Rectal smooth muscle tissue (tissue), 1 donor: ENCODE results near the gene MED9.

Experiments used
- H3K27ac ChIP-seq: one replicate; pipeline ENCODE4 v1.7.0; 2013; ENCODE audit warnings: low read depth, low read length, inconsistent platforms
- H3K27me3 ChIP-seq: one replicate; pipeline ENCODE4 v1.7.0; 2013; ENCODE audit warnings: low read length; ENCODE audit not compliant: control insufficient read depth, insufficient read depth
- H3K36me3 ChIP-seq: one replicate; pipeline ENCODE4 v1.7.0; 2013; ENCODE audit warnings: low read length; ENCODE audit not compliant: control insufficient read depth, insufficient read depth
- H3K4me1 ChIP-seq: one replicate; pipeline ENCODE4 v1.7.0; 2013; ENCODE audit warnings: low read length; ENCODE audit not compliant: control insufficient read depth, insufficient read depth
- H3K4me3 ChIP-seq: one replicate; pipeline ENCODE4 v1.7.0; 2013; ENCODE audit warnings: low read length
- H3K9ac ChIP-seq: one replicate; pipeline ENCODE4 v1.7.0; 2013; ENCODE audit warnings: low read length

The MED9 gene

DNA sequence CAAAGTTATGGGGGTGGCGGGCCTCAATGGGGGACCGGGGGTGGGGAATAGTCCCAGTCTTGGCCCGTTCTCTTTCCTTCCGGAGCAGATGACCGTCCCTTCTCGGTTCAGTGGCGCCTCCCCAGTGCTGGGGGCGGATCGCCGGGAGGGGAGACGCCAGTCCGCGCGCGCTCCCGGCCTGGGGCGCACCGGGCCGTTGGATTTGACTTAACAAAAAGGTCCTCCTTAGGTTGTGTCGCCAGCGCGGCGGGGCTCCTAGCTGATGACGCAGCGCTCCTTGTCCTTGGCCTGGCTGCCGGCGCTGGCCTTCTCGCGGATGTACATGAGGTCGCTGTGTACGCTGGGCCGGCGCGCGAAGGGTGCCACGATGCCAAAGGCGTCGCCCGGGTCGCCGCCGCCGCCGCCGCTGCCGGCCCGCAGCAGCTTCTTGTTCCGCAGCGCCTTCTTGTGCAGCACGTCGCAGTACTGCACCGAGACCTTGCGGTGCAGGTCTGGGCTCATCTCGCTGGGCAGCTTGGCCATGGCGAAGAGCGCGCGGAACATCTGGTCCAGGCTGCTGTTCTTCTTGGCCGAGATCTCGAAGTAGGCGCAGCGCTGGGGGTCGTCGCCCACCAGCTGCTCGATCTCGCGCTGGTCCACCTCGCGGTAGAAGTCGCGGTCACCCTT lies 18.2 kb downstream of the MED9 start:
- peak overlapping the region; percentile 75 for H3K4me3 ChIP-seq
- H3K4me1 ChIP-seq = no peaks in the 10 kb centered on the region
- no peak overlapping the region for H3K27ac ChIP-seq
- H3K27me3 ChIP-seq = no peaks in the 10 kb centered on the region
- H3K36me3 ChIP-seq = peaks cover 8% of the 10 kb centered on the region
- no peak overlapping the region for H3K9ac ChIP-seq

GRCh38 chr17:17495536-17496188 lies 18.9 kb downstream of the MED9 start:
- H3K4me1 ChIP-seq = no peaks in the 10 kb centered on the region
- no peak overlapping the region for H3K27ac ChIP-seq
- H3K4me3 ChIP-seq = peak overlapping the region; percentile 75
- no peaks in the 10 kb centered on the region for H3K27me3 ChIP-seq
- H3K9ac ChIP-seq = no peak overlapping the region
- peaks cover 8% of the 10 kb centered on the region for H3K36me3 ChIP-seq

GRCh38 chr17:17496189-17497064 lies 19.6 kb downstream of the MED9 start, which contains the start of gene RASD1:
Gene RASD1, minus strand, starts transcription at chr17:17496395. Its CDS starts 214 bp downstream, at chr17:17496181.
- peaks cover 5% of the 10 kb centered on the region for H3K36me3 ChIP-seq
- peak within 1 kb of the TSS; percentile 75 for H3K4me3 ChIP-seq
- H3K9ac ChIP-seq = no peak within 1 kb of the TSS
- H3K27ac ChIP-seq = peak within 1 kb of the TSS; percentile 64
- H3K4me1 ChIP-seq = no peaks in the 10 kb centered on the region
- H3K27me3 ChIP-seq = no peaks in the 10 kb centered on the region

DNA sequence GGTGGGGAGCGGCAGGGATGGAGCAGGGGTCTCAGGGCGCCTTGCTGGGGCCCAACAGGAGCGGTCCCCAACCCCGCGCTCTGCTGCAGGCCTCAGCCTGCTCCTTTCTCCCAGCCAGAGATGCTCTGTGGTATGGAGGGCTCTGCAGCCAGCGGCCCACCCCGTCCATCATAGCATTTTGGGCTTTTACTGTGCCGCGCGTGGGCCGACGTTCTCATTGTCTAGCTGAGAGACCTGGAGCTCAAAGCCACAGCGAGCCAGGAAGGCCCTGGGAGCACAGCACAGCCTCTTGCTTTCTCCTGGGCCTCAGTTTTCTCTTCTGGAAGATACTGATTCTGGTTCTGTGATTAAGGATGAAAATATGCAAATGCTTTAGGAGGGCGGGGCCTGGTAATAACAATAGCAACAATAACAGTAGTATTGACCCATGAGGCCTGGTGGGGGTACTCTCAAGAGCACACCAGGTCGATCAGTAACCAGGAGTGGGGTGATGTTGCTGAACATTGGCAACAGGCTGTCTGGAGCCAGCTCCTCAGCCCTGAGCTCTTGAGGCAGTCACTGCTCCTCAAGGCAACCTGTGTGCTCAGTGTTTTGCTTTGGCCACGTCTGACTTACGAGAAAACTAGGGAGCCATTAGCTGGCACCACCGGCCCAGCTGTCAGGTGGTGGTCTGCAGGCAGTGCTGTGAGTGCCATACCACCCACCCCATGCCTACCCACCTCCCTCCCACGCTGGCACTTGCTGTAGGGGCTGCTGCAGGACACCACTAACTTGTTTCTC lies 20.5 kb downstream of the MED9 start:
- Histone ChIP-seq H3K36me3 (no peaks in the 10 kb centered on the region), H3K4me3 (no peak overlapping the region), H3K27ac (peak overlapping the region; percentile 64), H3K9ac (no peak overlapping the region), H3K27me3 (no peaks in the 10 kb centered on the region), H3K4me1 (no peaks in the 10 kb centered on the region)

DNA sequence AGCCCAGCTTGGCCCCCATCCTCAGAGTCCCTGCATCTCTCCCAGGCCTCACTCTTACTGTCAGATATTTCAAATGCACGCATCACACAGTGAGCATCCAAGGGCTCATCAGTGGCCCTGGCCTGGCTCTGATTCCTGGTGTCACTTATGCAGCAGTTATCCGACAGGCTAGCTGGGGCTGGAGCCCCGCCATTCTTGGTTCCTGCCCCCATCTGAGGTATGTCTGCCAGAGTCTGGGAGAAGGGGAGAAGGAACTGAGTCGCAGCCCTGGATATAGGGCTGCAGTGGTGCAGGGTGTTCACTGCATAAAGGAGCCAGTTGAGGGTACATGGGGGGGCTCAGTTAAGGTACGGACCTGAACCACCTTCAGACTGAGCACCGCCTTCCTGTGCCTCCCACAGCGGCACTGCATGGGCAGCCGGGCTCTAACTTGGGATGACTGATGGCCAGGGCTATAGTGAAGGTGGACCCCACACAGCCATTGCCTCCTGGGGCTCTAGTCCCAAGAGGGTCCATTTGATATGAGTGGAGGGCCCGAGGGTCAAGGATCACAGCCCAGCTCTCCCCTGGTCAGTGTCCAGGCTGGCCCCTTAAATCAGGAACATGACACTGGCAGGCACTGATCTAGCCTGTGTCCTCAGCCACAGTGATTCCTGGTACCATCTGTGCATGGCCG lies 21.2 kb downstream of the MED9 start:
- Histone ChIP-seq H3K27me3 (no peaks in the 10 kb centered on the region), H3K9ac (no peak overlapping the region), H3K4me1 (no peaks in the 10 kb centered on the region), H3K36me3 (no peaks in the 10 kb centered on the region), H3K27ac (no peak overlapping the region), H3K4me3 (no peak overlapping the region)

DNA sequence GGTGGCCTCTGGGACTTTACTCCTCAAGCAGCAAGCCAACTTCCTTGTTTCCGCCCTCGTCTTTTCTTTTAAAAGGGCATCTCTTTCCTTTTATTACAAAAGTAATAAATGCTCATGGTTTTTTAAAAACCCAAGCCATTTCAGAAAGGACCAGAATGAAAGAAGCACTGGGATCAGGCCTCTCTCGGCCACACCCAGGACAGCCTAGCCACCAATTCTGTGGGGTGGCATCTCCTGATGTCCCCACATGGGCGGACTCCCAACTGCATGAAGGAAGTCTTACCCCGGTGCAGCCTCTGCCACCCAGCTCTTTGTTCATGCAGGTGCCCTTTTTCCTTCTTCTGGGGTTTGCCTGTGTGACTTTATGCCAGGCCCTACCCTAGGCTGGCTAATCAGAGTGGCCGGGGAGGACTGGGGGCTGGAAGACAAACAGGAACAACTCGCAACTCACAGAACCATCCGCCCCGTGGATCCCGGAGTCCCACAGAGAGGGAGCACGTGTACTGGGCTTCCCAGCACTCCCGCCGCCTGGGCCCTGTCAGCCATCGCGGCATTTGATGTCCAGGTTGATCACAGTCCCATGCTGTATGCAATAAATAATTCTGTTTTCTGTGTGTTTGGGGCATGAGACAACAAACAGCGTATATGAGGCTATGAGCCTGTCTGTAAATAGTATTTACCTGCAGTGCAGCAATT lies 22.0 kb downstream of the MED9 start:
- Histone ChIP-seq H3K4me3 (no peak overlapping the region), H3K36me3 (no peaks in the 10 kb centered on the region), H3K9ac (no peak overlapping the region), H3K27ac (no peak overlapping the region), H3K4me1 (no peaks in the 10 kb centered on the region), H3K27me3 (no peaks in the 10 kb centered on the region)

DNA sequence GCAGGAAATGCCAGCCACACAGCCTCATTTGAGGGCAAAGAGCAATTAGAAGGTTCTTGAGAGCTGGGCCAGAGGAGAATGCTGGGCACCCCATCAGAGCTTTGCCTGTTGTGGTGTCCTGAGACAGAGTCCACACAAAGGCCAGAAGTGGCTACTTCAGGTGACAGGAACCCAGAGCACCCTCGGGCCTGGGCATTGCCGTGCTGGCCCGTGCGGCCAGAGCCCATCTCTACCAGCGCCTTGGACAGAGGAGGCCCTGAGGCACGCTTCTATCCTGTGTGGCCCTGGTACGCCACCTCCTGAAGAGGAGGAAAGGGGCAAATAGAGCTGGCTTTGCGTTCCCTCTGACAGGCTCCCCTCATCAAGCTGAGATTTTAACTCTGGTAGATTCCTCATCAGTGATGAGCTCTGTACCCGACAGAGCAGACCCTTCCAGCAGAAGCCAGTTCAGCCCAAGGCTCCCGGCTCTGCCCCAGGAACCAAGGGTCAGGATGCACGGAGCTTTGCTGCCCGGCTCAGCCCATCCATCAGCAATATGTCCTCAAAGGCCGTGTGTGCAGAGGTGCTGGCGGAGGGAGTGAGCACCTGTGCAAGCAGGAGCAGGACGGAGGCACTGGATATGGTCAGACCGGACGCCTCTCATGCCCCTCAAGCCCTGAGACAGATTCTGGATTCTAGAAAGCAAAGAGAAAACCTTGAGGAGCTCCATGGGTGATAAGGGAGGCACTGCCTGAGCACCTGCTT lies 22.8 kb downstream of the MED9 start:
- Histone ChIP-seq H3K4me1 (no peaks in the 10 kb centered on the region), H3K27ac (no peak overlapping the region), H3K36me3 (no peaks in the 10 kb centered on the region)

DNA sequence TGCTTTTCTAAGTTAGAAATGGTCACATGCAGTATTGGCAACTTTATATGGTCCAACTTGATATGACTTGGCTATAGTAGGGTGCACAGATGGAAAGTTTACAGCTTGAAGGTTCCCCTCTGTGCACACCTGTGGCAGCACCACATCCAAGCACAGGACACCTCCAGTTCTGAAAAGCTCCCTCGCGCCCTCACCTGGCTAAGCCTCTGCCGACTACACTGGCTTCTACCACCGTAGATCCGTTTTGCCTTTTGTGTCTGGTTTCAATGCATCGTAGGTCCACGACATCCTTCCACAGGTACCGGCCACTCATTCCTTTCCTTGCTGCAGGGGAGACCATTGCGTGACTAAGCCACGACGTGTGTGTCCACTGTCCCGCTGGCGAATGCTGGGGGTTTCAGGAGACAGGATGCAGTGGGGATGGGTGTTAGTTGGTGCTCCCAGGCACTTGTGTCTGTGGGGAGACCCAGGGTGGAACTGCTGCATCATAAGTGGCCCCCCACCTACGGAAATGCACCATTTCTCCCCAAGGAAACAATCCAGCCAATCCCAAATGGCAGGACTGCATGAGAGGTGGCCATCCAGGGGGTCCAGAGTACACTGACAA lies 24.3 kb downstream of the MED9 start:
- Histone ChIP-seq H3K4me3 (no peak overlapping the region), H3K27ac (no peak overlapping the region), H3K9ac (no peak overlapping the region), H3K36me3 (no peaks in the 10 kb centered on the region), H3K4me1 (no peaks in the 10 kb centered on the region), H3K27me3 (no peaks in the 10 kb centered on the region)

More for the DNA sequence above, 22.8 kb downstream of the MED9 start:
- H3K4me3 ChIP-seq = no peak overlapping the region
- H3K27me3 ChIP-seq = no peaks in the 10 kb centered on the region
- no peak overlapping the region for H3K9ac ChIP-seq

DNA sequence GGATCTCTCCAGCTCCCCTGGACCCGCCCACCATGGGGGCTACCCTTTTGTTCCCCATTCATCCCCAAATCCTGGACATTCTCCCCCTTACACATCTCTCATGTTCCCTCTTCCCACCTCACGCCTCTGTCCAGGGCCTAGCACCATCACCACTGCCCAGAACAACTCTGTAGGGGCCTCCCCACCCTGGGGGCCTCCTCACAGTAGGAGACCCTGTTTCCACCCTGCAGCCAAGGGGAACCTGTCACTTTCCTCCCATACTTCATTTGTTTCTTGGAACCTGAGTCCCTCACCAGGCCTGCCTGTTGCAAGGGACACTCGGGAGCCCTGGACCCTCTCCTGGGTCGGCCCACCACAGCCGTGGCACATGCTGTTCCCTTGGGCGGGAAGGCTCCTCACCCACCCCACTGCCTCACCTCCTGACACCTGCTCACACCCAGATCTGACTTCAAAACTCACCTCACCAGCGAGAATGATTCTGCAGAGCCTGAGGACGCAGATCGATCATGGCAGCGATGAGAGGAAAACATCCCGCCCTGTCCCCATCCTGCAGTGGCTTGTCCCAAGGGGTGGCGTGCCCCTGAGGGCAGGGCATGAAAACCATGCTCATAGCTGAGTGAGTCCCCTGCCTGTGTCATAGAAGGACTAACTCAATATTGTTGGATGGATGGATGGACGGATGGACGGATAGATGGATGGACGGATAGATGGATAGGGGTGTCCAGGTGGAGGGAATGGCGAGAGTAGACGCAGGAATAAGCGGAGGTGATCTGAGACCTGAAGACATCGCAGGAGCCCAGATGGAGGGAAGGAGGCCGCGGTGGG lies 26.2 kb downstream of the MED9 start:
- Histone ChIP-seq H3K4me3 (no peak overlapping the region), H3K27ac (no peak overlapping the region), H3K36me3 (no peaks in the 10 kb centered on the region), H3K4me1 (no peaks in the 10 kb centered on the region), H3K9ac (no peak overlapping the region), H3K27me3 (no peaks in the 10 kb centered on the region)

DNA sequence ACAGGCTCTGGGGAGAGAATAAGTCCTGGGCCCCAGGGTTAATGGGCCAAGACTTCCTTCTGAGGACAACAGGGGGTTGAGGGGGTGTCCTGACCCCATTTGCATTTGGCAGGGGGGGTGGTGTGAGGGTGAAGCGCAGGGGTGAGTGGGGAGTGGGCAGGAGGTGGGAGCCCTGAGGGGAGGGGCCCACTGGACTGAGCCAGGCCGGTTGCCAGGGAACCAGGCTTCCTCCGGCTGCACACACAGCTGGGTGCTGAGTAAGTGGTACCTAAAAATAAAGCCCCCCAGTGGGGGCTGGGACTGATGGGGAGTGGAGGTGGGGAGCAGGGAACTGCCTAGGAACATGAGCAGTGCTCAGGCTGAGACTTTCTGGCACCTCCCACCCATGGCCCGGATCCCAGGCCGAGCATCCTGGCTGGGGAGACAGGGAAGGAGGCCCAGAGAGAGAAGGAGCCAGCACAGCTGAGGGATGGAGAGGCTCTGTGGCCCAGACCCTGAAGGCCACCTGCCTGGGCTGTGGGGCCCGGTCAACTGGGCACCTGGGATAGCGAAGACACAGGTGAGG lies 26.8 kb downstream of the MED9 start:
- Histone ChIP-seq H3K4me1 (no peaks in the 10 kb centered on the region), H3K27me3 (no peaks in the 10 kb centered on the region), H3K27ac (no peak overlapping the region), H3K36me3 (no peaks in the 10 kb centered on the region), H3K4me3 (no peak overlapping the region), H3K9ac (no peak overlapping the region)
